ENCODE measurements around the gene GFRA1.
"Not testable (repeated sequence)": the region's sequence is repeated elsewhere in the genome, so short reads cannot be mapped to it uniquely, and the experiment has no call there.

The GFRA1 gene

GRCh38 chr10:116035406-116035805 lies 237.6 kb downstream of the GFRA1 start:
- not testable (repeated sequence) for H3K4me1 ChIP-seq (ENCODE audit: control insufficient read depth in 2 of 2, insufficient read depth in 2 of 2, low read length in 2 of 2); H3K4me3 ChIP-seq (ENCODE audit: low read length in 2 of 2); H3K27ac ChIP-seq (ENCODE audit: low read depth in 2 of 2, low read length in 2 of 2); H3K27me3 ChIP-seq (ENCODE audit: control insufficient read depth in 2 of 2, insufficient read depth in 2 of 2, low read length in 2 of 2); H3K36me3 ChIP-seq (ENCODE audit: control insufficient read depth in 2 of 2, insufficient read depth in 2 of 2, low read length in 2 of 2); H3K9me3 ChIP-seq (ENCODE audit: control insufficient read depth in 2 of 2, low read length in 2 of 2); H3K9ac ChIP-seq (ENCODE audit: low read depth in 1 of 2, low read length in 2 of 2)

- Histone ChIP-seq H3K9me3 (ENCODE audit: control insufficient read depth in 2 of 2, low read length in 2 of 2) (peaks cover 0 to 3% of the 10 kb centered on the region in 2 donors), H3K27me3 (ENCODE audit: control insufficient read depth in 2 of 2, insufficient read depth in 2 of 2, low read length in 2 of 2) (no peaks in the 10 kb centered on the region), H3K4me1 (ENCODE audit: control insufficient read depth in 2 of 2, insufficient read depth in 2 of 2, low read length in 2 of 2) (no peaks in the 10 kb centered on the region), H3K27ac (ENCODE audit: low read depth in 2 of 2, low read length in 2 of 2) (no peak overlapping the region), H3K36me3 (ENCODE audit: control insufficient read depth in 2 of 2, insufficient read depth in 2 of 2, low read length in 2 of 2) (no peaks in the 10 kb centered on the region), H3K4me3 (ENCODE audit: low read length in 2 of 2) (no peak overlapping the region), H3K9ac (ENCODE audit: low read depth in 1 of 2, low read length in 2 of 2) (no peak overlapping the region)
Observed at GRCh38 chr10:116030576-116030975, 242.4 kb downstream of the GFRA1 start.

DNA sequence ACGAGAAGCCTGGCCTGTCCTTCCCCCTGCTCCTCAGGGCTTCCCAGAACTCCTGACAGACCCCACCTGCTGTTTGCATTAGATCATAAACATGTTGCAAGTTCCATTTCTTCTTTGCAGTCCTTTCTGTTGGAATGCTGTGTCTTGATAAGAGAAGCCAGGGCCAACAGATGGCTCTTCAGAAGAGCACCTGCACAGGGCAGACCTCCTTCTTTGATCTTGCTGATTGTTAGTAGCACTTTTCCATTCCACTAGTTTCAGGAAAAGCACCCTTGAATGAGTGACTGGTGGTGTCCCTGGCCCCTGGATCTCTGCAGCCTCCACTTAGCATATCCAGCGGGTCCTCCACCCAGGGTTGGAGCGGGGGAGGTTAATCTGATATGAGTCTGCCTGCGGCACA lies 243.2 kb downstream of the GFRA1 start:
- no peaks in the 10 kb centered on the region for H3K27me3 ChIP-seq (ENCODE audit: control insufficient read depth in 2 of 2, insufficient read depth in 2 of 2, low read length in 2 of 2)
- no peaks in the 10 kb centered on the region for H3K36me3 ChIP-seq (ENCODE audit: control insufficient read depth in 2 of 2, insufficient read depth in 2 of 2, low read length in 2 of 2)
- H3K27ac ChIP-seq (ENCODE audit: low read depth in 2 of 2, low read length in 2 of 2) = no peak overlapping the region
- H3K9ac ChIP-seq (ENCODE audit: low read depth in 1 of 2, low read length in 2 of 2) = no peak overlapping the region
- peaks cover 0 to 3% of the 10 kb centered on the region in 2 donors for H3K9me3 ChIP-seq (ENCODE audit: control insufficient read depth in 2 of 2, low read length in 2 of 2)
- no peak overlapping the region for H3K4me3 ChIP-seq (ENCODE audit: low read length in 2 of 2)
- no peaks in the 10 kb centered on the region for H3K4me1 ChIP-seq (ENCODE audit: control insufficient read depth in 2 of 2, insufficient read depth in 2 of 2, low read length in 2 of 2)

DNA sequence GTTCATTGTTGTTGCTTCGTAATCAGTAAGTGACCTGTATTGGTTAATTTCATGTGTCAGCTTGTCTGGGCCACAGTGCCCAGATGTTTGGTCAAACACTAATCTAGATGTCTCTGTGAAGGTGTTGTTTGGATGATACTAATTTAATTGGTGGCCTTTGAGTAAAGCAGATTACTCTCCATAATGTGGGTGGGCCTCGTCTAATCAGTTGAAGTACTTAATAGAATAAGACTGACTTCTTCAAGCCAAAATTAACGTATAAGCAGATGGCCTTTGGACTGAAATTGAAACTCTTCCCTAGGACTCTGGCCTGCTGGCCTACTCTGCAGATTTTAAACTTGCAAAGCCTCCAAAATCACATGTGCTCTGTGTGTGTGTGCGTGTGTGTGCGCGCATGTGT lies 245.7 kb downstream of the GFRA1 start:
- Histone ChIP-seq H3K4me1 (ENCODE audit: control insufficient read depth in 2 of 2, insufficient read depth in 2 of 2, low read length in 2 of 2) (no peaks in the 10 kb centered on the region), H3K4me3 (ENCODE audit: low read length in 2 of 2) (no peak overlapping the region), H3K27ac (ENCODE audit: low read depth in 2 of 2, low read length in 2 of 2) (no peak overlapping the region), H3K9ac (ENCODE audit: low read depth in 1 of 2, low read length in 2 of 2) (no peak overlapping the region), H3K27me3 (ENCODE audit: control insufficient read depth in 2 of 2, insufficient read depth in 2 of 2, low read length in 2 of 2) (no peaks in the 10 kb centered on the region), H3K9me3 (ENCODE audit: control insufficient read depth in 2 of 2, low read length in 2 of 2) (no peaks in the 10 kb centered on the region), H3K36me3 (ENCODE audit: control insufficient read depth in 2 of 2, insufficient read depth in 2 of 2, low read length in 2 of 2) (no peaks in the 10 kb centered on the region)

DNA sequence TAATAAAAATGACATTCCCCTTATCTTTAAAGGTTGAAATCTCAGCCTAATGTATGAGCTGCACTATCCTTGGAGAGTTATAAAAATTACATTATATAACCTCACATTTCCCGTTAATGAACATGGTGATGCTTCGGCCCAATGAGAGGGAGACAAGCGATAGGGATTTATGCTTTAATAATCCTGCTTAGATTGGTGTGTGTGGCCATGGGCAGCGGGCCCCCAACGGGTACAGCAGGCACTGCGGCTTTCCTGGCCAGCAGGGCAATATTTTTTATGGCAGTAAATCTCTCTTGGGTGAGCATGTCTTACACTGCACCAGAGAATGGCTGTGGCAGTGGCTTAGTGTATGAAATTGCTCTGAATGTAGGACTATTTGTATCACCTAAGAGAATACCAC lies 246.3 kb downstream of the GFRA1 start:
- no peak overlapping the region for H3K9ac ChIP-seq (ENCODE audit: low read depth in 1 of 2, low read length in 2 of 2)
- H3K27ac ChIP-seq (ENCODE audit: low read depth in 2 of 2, low read length in 2 of 2) = no peak overlapping the region
- no peaks in the 10 kb centered on the region for H3K27me3 ChIP-seq (ENCODE audit: control insufficient read depth in 2 of 2, insufficient read depth in 2 of 2, low read length in 2 of 2)
- H3K36me3 ChIP-seq (ENCODE audit: control insufficient read depth in 2 of 2, insufficient read depth in 2 of 2, low read length in 2 of 2) = no peaks in the 10 kb centered on the region
- no peaks in the 10 kb centered on the region for H3K9me3 ChIP-seq (ENCODE audit: control insufficient read depth in 2 of 2, low read length in 2 of 2)
- no peak overlapping the region for H3K4me3 ChIP-seq (ENCODE audit: low read length in 2 of 2)
- no peaks in the 10 kb centered on the region for H3K4me1 ChIP-seq (ENCODE audit: control insufficient read depth in 2 of 2, insufficient read depth in 2 of 2, low read length in 2 of 2)

DNA sequence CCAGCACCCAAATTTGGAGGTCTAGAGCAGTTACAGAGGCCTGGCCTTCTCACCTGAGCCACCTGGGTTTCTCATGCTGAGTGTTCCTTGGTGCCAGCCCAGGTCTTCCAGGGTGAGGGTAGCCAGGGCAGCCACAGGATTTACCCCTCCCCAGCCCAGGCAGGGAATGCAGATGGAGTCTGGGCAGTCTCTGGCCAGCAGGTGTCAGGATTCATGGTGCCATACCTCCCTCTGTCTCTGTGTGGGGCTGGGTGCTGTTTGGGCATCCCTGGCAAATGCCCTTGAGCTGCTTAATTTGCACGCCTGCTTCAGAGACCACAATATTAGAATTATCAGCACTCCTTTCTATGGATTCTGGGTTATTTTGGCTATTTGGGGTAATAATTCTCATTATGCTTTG lies 246.7 kb downstream of the GFRA1 start:
- Histone ChIP-seq H3K4me1 (ENCODE audit: control insufficient read depth in 2 of 2, insufficient read depth in 2 of 2, low read length in 2 of 2) (no peaks in the 10 kb centered on the region), H3K9ac (ENCODE audit: low read depth in 1 of 2, low read length in 2 of 2) (no peak overlapping the region), H3K27ac (ENCODE audit: low read depth in 2 of 2, low read length in 2 of 2) (no peak overlapping the region), H3K9me3 (ENCODE audit: control insufficient read depth in 2 of 2, low read length in 2 of 2) (no peaks in the 10 kb centered on the region), H3K27me3 (ENCODE audit: control insufficient read depth in 2 of 2, insufficient read depth in 2 of 2, low read length in 2 of 2) (no peaks in the 10 kb centered on the region), H3K36me3 (ENCODE audit: control insufficient read depth in 2 of 2, insufficient read depth in 2 of 2, low read length in 2 of 2) (no peaks in the 10 kb centered on the region), H3K4me3 (ENCODE audit: low read length in 2 of 2) (no peak overlapping the region)

- Histone ChIP-seq H3K9me3 (ENCODE audit: control insufficient read depth in 2 of 2, low read length in 2 of 2) (no peaks in the 10 kb centered on the region), H3K27me3 (ENCODE audit: control insufficient read depth in 2 of 2, insufficient read depth in 2 of 2, low read length in 2 of 2) (no peaks in the 10 kb centered on the region), H3K9ac (ENCODE audit: low read depth in 1 of 2, low read length in 2 of 2) (no peak overlapping the region), H3K4me3 (ENCODE audit: low read length in 2 of 2) (no peak overlapping the region), H3K27ac (ENCODE audit: low read depth in 2 of 2, low read length in 2 of 2) (no peak overlapping the region), H3K36me3 (ENCODE audit: control insufficient read depth in 2 of 2, insufficient read depth in 2 of 2, low read length in 2 of 2) (no peaks in the 10 kb centered on the region), H3K4me1 (ENCODE audit: control insufficient read depth in 2 of 2, insufficient read depth in 2 of 2, low read length in 2 of 2) (no peaks in the 10 kb centered on the region)
Observed at GRCh38 chr10:116024271-116024878, 248.6 kb downstream of the GFRA1 start.

DNA sequence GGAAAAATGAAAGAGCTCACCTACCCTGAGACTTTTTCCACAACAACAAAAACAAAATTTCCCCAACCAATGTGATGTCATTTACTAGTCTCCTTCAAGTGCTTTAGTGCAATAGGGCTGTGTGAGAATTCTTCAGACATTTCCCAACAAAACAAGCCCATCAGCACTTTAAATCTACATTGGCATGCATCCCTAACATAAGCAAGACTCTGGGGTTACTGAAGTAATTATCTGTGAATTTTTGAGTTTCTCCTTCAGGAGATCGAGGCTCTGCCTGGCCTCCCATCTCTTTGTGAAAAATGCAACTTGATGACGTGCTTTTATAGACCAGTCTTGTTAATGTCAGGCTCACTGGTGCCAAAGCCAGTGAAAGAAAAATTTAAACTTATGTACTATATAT lies 255.6 kb downstream of the GFRA1 start:
- Histone ChIP-seq H3K36me3 (ENCODE audit: control insufficient read depth in 2 of 2, insufficient read depth in 2 of 2, low read length in 2 of 2) (no peaks in the 10 kb centered on the region), H3K4me3 (ENCODE audit: low read length in 2 of 2) (no peak overlapping the region), H3K27me3 (ENCODE audit: control insufficient read depth in 2 of 2, insufficient read depth in 2 of 2, low read length in 2 of 2) (no peaks in the 10 kb centered on the region), H3K9ac (ENCODE audit: low read depth in 1 of 2, low read length in 2 of 2) (no peak overlapping the region), H3K4me1 (ENCODE audit: control insufficient read depth in 2 of 2, insufficient read depth in 2 of 2, low read length in 2 of 2) (no peaks in the 10 kb centered on the region), H3K9me3 (ENCODE audit: control insufficient read depth in 2 of 2, low read length in 2 of 2) (no peaks in the 10 kb centered on the region), H3K27ac (ENCODE audit: low read depth in 2 of 2, low read length in 2 of 2) (no peak overlapping the region)

GRCh38 chr10:116015583-116016333 lies 257.2 kb downstream of the GFRA1 start:
- H3K4me3 ChIP-seq (ENCODE audit: low read length in 2 of 2) = no peak overlapping the region

DNA sequence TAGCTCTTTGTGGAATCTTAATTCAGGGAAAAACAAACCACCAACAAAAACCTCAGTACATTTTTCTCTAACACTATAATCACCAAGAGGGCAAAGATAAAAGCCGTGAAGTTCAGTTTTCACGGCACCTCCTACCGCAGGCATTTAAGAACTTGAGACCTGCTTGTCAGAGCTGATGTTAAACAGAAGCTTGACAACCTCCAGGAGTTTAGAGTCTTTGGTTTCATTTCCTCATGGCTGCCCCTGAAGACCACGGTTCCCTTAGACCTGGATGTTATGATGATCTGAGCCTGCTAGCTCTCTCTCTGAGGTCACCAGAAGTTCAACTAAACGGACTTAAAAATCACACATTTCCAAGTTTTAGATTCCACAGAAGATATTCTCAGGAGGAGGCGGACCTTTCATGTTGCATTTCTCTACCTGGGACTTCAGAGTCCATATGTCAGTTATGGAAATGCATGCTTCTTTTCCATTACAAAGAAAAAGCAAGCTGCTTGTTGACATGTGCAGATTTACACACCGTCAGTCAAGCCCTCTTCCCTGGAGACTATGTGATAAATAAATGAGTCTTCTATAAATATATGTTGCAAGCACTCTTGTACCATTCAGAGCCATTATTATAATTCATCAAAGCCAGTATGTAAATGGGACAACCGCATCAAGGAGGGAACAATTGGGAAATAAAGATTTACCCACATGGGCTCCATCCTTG lies 258.0 kb downstream of the GFRA1 start:
- Histone ChIP-seq H3K27me3 (ENCODE audit: control insufficient read depth in 2 of 2, insufficient read depth in 2 of 2, low read length in 2 of 2) (no peaks in the 10 kb centered on the region), H3K36me3 (ENCODE audit: control insufficient read depth in 2 of 2, insufficient read depth in 2 of 2, low read length in 2 of 2) (no peaks in the 10 kb centered on the region), H3K9me3 (ENCODE audit: control insufficient read depth in 2 of 2, low read length in 2 of 2) (no peaks in the 10 kb centered on the region), H3K9ac (ENCODE audit: low read depth in 1 of 2, low read length in 2 of 2) (no peak overlapping the region), H3K27ac (ENCODE audit: low read depth in 2 of 2, low read length in 2 of 2) (no peak overlapping the region), H3K4me1 (ENCODE audit: control insufficient read depth in 2 of 2, insufficient read depth in 2 of 2, low read length in 2 of 2) (no peaks in the 10 kb centered on the region), H3K4me3 (ENCODE audit: low read length in 2 of 2) (no peak overlapping the region)

More at GRCh38 chr10:116015583-116016333, 257.2 kb downstream of the GFRA1 start:
- no peak overlapping the region for H3K27ac ChIP-seq (ENCODE audit: low read depth in 2 of 2, low read length in 2 of 2)
- H3K27me3 ChIP-seq (ENCODE audit: control insufficient read depth in 2 of 2, insufficient read depth in 2 of 2, low read length in 2 of 2) = no peaks in the 10 kb centered on the region
- H3K9me3 ChIP-seq (ENCODE audit: control insufficient read depth in 2 of 2, low read length in 2 of 2) = no peaks in the 10 kb centered on the region
- no peaks in the 10 kb centered on the region for H3K36me3 ChIP-seq (ENCODE audit: control insufficient read depth in 2 of 2, insufficient read depth in 2 of 2, low read length in 2 of 2)
- H3K9ac ChIP-seq (ENCODE audit: low read depth in 1 of 2, low read length in 2 of 2) = no peak overlapping the region
- no peaks in the 10 kb centered on the region for H3K4me1 ChIP-seq (ENCODE audit: control insufficient read depth in 2 of 2, insufficient read depth in 2 of 2, low read length in 2 of 2)
